Neural cell (in vitro differentiated cells): ENCODE results near the gene DENND5B.

Experiments
- EP300 ChIP-seq: fragments of 450-650 bp; conservative IDR thresholded peaks from 2 replicates; pipeline ENCODE4 v1.6.1; 2014; ENCODE audit warnings: antibody characterized with exemption, mild to moderate bottlenecking, moderate library complexity; ENCODE audit not compliant: poor library complexity, severe bottlenecking
- EZH2 ChIP-seq: fragments of 200-600, 300-800 bp; shearing (Covaris generic), sonication (generic); IDR thresholded peaks from 2 replicates; pipeline ENCODE4 v1.6.1; 2014; ENCODE audit warnings: antibody characterized with exemption, low read length, borderline replicate concordance, mild to moderate bottlenecking; ENCODE audit not compliant: insufficient read depth, poor library complexity, severe bottlenecking
- MXI1 ChIP-seq: fragments of 450-650 bp; conservative IDR thresholded peaks from 2 replicates; pipeline ENCODE4 v1.6.1; 2014; ENCODE audit warnings: antibody characterized with exemption, mild to moderate bottlenecking; ENCODE audit not compliant: poor library complexity, severe bottlenecking
- POLR2AphosphoS5 ChIP-seq: IDR thresholded peaks from 2 replicates; pipeline ENCODE4 v1.6.1; 2012
- RAD21 ChIP-seq: fragments of 450-650 bp; conservative IDR thresholded peaks from 2 replicates; pipeline ENCODE4 v1.6.1; 2014; ENCODE audit warnings: antibody characterized with exemption, mild to moderate bottlenecking, moderate library complexity
- REST ChIP-seq: IDR thresholded peaks from 2 replicates; pipeline ENCODE4 v1.6.1; 2012; ENCODE audit warnings: borderline replicate concordance
- SMC3 ChIP-seq: fragments of 450-650 bp; conservative IDR thresholded peaks from 2 replicates; pipeline ENCODE4 v1.6.1; 2014; ENCODE audit warnings: antibody characterized with exemption, mild to moderate bottlenecking, moderate library complexity; ENCODE audit not compliant: poor library complexity
- TAF1 ChIP-seq: IDR thresholded peaks from 2 replicates; pipeline ENCODE4 v1.6.1; 2012; ENCODE audit warnings: low read depth
- TF ChIP-seq, protein P1 (sequence below): fragments of 450-650 bp; IDR thresholded peaks from 2 replicates; pipeline ENCODE4 v1.5.1; 2014; ENCODE audit warnings: antibody characterized with exemption, mild to moderate bottlenecking, moderate library complexity; ENCODE audit not compliant: poor library complexity, severe bottlenecking

DNA sequence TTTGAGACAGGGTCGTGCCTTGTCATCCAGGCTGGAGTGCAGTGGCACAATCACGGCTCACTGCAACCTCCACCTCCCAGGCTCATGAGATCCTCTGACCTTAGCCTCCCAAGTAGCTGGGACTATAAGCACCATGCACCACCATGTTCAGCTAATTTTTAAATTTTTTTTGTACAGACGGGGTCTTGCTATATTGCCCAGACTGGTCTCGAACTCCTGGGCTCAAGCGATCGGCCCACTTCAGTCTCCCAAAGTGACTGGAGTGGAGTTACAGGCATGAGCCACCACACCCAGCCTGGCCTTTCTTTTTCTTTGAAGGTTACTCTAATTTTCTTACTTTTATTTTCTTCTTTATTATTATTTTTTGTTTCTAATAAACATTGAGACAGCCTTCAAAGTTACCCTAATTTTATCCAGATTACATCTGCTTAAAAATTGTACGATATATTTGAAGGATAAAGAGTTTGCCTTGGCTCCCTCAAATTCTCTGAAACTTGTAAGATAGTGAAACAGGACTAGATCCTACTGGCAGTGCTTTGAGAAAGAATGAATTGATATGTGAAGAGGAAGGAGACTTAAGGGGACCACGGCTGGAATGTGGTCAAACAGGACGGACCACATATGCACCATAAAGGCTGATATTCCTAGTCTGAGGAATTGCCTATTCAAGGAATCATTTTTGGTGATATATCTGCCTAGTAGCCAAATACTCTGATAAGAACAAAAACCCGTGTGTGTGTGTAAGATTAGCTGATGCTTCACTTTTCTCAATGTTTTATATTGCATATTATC lies 250.9 kb downstream of the DENND5B start:
- TF ChIP-seq, protein P1, sequence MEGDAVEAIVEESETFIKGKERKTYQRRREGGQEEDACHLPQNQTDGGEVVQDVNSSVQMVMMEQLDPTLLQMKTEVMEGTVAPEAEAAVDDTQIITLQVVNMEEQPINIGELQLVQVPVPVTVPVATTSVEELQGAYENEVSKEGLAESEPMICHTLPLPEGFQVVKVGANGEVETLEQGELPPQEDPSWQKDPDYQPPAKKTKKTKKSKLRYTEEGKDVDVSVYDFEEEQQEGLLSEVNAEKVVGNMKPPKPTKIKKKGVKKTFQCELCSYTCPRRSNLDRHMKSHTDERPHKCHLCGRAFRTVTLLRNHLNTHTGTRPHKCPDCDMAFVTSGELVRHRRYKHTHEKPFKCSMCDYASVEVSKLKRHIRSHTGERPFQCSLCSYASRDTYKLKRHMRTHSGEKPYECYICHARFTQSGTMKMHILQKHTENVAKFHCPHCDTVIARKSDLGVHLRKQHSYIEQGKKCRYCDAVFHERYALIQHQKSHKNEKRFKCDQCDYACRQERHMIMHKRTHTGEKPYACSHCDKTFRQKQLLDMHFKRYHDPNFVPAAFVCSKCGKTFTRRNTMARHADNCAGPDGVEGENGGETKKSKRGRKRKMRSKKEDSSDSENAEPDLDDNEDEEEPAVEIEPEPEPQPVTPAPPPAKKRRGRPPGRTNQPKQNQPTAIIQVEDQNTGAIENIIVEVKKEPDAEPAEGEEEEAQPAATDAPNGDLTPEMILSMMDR, result no peak
- no peak for TF ChIP-seq SMC3
- TF ChIP-seq TAF1, result no peak
- no peak for TF ChIP-seq EZH2
- TF ChIP-seq EP300, result no peak
- no peak for TF ChIP-seq MXI1
- no peak for TF ChIP-seq POLR2AphosphoS5
- TF ChIP-seq RAD21, result no peak
- no peak for TF ChIP-seq REST
